ENCODE results near the gene SHBG. TPM values are rescaled to one million over a fixed set of nuclear protein-coding genes. Genes with fewer than 3 reads are reported as not detected.

The SHBG gene
- total and polyA plus RNA-seq, 2 of the 8 experiments (the other 6 are each of a cell fraction or from before 2014, with no cell fraction given), result 1.1 to 1.2 TPM

DNA sequence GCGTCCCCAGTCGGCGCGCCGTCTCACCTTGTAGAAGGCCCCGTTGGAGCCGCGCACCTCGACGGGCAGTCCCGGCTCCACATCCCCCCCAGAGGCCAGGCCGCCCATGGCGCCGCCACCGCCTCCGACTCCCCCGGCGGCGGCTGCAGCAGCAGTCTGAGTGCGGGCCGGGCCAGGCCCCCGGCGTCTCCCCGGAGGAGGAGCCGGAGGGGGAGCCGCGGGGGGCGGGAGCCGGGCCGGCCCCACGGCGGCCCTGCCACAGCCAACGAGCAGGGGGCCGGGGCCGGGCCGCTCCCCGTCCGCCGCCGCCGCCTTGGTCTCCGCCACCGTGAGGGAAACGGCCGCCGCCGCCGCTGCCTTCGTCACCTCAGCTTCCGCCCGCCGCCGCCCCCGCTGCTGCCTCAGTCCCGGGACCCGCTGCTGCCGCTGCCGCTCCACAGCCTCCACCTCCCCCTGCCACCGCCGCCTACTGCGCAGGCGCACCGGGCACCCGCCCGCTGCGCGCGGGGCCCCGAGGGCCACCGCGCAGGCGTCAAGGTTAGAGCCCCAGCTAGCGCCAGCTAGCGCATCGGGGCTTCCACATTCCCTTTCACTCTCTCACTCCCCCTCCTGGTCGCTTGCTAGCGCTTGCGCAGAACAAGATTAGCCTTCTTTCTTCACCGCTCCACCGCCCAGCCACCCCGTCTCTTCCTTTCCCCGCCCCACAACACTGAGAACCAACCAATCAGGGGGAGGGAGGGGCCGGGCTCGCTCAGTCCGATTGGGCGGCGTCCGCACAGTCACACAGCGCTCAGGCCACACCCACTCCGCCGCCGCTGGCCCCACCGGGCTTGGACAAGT lies 15.3 kb upstream of the SHBG start, which contains the start of gene FXR2 (continued):
- TF ChIP-seq GABPA (IDR thresholded peaks at IDR 0.05; ENCODE audit: borderline replicate concordance, insufficient read depth, low read length) (no peak), BACH1 (IDR thresholded peaks at IDR 0.05; ENCODE audit: low read length) (no peak), EGR1 (IDR thresholded peaks at IDR 0.05; ENCODE audit: borderline replicate concordance, low read depth, low read length) (peak; percentile 56; the same call in 1 of the 2 replicates), HDAC2 (IDR thresholded peaks at IDR 0.05; ENCODE audit: borderline replicate concordance in 1 of 2, low read depth in 2 of 2, low read length in 2 of 2) (peak in 1 of 2 experiments; percentile 41; a peak in 1 of 4 replicates), CHD1 (IDR thresholded peaks at IDR 0.05; ENCODE audit: low read depth, low read length) (no peak), RNF2 (IDR thresholded peaks at IDR 0.05; ENCODE audit: borderline replicate concordance, low read depth, low read length, missing control alignments, poor library complexity, severe bottlenecking) (no peak), KDM5A (IDR thresholded peaks at IDR 0.05; ENCODE audit: low read length) (no peak), TAF1 (IDR thresholded peaks at IDR 0.05; ENCODE audit: low read depth, low read length) (peak; percentile 46; the same call in 1 of the 2 replicates), CTCF (IDR thresholded peaks at IDR 0.05; ENCODE audit: control extremely low read depth in 1 of 3, insufficient read depth in 1 of 3, low read depth in 1 of 3, low read length in 3 of 3) (peak; percentile 62 to 76 (median 64)), ZNF274 (IDR thresholded peaks at IDR 0.05; ENCODE audit: borderline replicate concordance, extremely low read depth, low read length) (no peak), SIN3A (conservative IDR thresholded peaks at IDR 0.05 in 1 of 2, IDR thresholded peaks at IDR 0.05 in 1 of 2; ENCODE audit: low read depth in 1 of 2, low read length in 2 of 2) (0 out of 4 replicates have a peak, but pooled peaks of 1 of the 2 experiments have one; percentile 63), RBBP5 (IDR thresholded peaks at IDR 0.05; ENCODE audit: borderline replicate concordance, low read depth, low read length) (no peak), SIX5 (IDR thresholded peaks at IDR 0.05; ENCODE audit: low read depth, low read length) (no peak), ATF3 (IDR thresholded peaks at IDR 0.05; ENCODE audit: insufficient read depth, low read depth, low read length) (no peak), JUND (IDR thresholded peaks at IDR 0.05; ENCODE audit: low read length) (no peak), GTF2F1 (IDR thresholded peaks at IDR 0.05; ENCODE audit: borderline replicate concordance, low read depth, low read length) (no peak)
- TF ChIP-seq, protein P1, sequence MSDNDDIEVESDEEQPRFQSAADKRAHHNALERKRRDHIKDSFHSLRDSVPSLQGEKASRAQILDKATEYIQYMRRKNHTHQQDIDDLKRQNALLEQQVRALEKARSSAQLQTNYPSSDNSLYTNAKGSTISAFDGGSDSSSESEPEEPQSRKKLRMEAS (IDR thresholded peaks at IDR 0.05), result no peak
